Brain microvascular endothelial cell (primary cell): ENCODE measurements around the gene C2orf68.
A peak's percentile ranks its signal among the peaks of the same experiment; 100 is the strongest.

Source experiments
- DNase-seq: peaks from one replicate; pipeline ENCODE4 v3.0.0-alpha.2; 2020
- H3K27ac ChIP-seq: fragments of 250-450 bp; sonication (Bioruptor Pico); 2 replicates; pipeline ENCODE4 v1.5.1; 2020; ENCODE audit warnings: mild to moderate bottlenecking, moderate library complexity
- H3K27me3 ChIP-seq: fragments of 250-450 bp; sonication (Bioruptor Pico); replicated peaks from 2 replicates; pipeline ENCODE4 v1.5.1; 2020; ENCODE audit warnings: mild to moderate bottlenecking
- H3K36me3 ChIP-seq: fragments of 250-450 bp; sonication (Bioruptor Pico); replicated peaks from 2 replicates; pipeline ENCODE4 v1.5.1; 2020; ENCODE audit warnings: mild to moderate bottlenecking
- H3K4me3 ChIP-seq: 2 replicates; pipeline ENCODE4 v1.5.1; 2011; ENCODE audit warnings: low read depth, mild to moderate bottlenecking, control low read depth, low read length, moderate library complexity
- in situ Hi-C: cut with HindIII; loops from 2 replicates; pipeline ENCODE4 v1.10.0; 2017; ENCODE audit warnings: low sequenced_read_pairs, low pct_ligation_motif_present
- TF ChIP-seq, protein P1 (sequence below): IDR thresholded peaks from 2 replicates; pipeline ENCODE4 v1.5.1; 2011; ENCODE audit warnings: low read depth, mild to moderate bottlenecking, moderate library complexity, low read length, control low read depth, inconsistent platforms; ENCODE audit errors: missing control alignments

The C2orf68 gene

DNA sequence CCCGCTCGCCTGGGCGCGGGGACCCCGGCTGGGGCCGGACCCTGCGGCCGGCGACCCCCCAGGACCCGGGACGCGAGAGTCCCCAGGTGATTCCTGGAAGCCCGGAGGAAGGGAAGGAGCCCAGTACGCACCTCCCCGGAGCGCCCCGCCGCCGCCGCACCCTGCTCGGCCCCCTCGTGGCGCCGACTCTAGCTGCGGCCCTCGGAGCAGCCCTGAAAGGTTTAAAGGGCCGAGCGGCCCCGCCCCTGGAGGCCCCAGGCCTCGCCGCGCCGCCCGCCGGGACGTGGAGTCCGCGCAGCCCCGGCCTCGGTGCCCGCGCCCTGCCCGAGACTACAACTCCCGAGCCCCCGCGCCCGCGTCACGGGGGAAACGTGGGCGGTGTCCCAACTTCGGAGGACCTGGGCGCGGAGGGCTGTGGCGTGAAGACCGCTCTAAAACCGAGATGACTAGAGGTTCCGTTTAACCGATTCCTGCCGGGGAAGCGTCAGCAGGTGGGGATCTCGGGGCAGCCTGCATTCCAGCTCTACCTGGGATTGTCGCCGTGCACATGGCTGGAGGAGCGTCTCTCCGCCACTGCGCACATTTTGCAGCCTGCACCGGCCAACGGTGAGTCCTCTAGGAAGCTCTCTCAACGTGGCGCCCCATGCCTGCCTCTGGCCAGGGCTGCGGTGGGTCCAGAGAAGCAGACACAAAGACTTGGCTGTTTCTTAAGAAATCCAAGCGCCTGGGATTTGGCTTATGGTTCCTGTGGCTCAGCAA lies 9.2 kb downstream of the C2orf68 start, which contains the start of gene TMEM150A:
TMEM150A (minus strand) TSS at position 223 of the 759 bp plus-strand sequence. CDS start 750 bp downstream, outside the sequence.
- H3K4me3 ChIP-seq, result peak within 1 kb of the TSS; percentile 96
- H3K27ac ChIP-seq, result peak within 1 kb of the TSS; percentile 53
- in situ Hi-C loops, result no loop called here
- peak; percentile 78 for DNase-seq
- TF ChIP-seq, protein P1, sequence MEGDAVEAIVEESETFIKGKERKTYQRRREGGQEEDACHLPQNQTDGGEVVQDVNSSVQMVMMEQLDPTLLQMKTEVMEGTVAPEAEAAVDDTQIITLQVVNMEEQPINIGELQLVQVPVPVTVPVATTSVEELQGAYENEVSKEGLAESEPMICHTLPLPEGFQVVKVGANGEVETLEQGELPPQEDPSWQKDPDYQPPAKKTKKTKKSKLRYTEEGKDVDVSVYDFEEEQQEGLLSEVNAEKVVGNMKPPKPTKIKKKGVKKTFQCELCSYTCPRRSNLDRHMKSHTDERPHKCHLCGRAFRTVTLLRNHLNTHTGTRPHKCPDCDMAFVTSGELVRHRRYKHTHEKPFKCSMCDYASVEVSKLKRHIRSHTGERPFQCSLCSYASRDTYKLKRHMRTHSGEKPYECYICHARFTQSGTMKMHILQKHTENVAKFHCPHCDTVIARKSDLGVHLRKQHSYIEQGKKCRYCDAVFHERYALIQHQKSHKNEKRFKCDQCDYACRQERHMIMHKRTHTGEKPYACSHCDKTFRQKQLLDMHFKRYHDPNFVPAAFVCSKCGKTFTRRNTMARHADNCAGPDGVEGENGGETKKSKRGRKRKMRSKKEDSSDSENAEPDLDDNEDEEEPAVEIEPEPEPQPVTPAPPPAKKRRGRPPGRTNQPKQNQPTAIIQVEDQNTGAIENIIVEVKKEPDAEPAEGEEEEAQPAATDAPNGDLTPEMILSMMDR, result peak; percentile 25
- H3K27me3 ChIP-seq, result no peaks in the 10 kb centered on the region
- peaks cover 2% of the 10 kb centered on the region for H3K36me3 ChIP-seq

DNA sequence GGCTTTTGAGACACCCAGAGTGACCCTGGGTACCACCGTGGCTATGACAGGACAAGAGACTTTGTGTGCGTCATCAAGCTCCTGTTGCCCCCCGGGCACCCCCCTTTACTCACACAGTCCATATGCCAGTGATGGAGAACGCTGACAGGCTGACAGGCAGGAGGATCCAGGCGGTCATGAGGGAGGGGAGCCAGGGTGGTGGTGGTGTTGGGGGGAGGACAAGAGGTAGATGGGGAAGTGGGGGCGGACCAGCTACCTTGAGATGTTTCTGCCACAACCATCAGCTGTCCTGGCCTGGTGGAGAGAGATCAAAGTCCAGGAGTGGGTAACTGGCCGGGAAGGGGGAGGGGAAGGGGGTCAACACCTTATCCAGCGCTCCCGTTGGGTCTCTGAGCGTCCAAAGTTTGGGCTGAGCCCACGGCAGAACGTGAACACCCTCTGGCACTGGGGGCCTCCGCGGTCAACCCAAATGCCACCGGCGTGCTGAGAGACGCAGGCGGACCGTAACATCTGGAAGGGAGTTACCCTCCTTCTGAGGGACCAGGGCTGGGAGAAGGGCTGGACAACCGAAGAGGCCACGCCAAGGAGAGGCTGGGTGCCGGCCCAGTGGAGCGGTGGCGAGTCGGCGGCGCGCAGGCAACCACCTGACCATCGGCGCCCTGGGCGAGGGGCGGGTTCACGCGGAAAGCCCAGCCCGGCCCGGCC lies 9.9 kb downstream of the C2orf68 start:
- in situ Hi-C loops, result no loop called here
- Histone ChIP-seq H3K4me3 (peak overlapping the region; percentile 96), H3K27ac (peak overlapping the region; percentile 14), H3K27me3 (no peaks in the 10 kb centered on the region), H3K36me3 (peaks cover 9% of the 10 kb centered on the region)
- TF ChIP-seq, protein P1, result no peak
- no peak for DNase-seq

DNA sequence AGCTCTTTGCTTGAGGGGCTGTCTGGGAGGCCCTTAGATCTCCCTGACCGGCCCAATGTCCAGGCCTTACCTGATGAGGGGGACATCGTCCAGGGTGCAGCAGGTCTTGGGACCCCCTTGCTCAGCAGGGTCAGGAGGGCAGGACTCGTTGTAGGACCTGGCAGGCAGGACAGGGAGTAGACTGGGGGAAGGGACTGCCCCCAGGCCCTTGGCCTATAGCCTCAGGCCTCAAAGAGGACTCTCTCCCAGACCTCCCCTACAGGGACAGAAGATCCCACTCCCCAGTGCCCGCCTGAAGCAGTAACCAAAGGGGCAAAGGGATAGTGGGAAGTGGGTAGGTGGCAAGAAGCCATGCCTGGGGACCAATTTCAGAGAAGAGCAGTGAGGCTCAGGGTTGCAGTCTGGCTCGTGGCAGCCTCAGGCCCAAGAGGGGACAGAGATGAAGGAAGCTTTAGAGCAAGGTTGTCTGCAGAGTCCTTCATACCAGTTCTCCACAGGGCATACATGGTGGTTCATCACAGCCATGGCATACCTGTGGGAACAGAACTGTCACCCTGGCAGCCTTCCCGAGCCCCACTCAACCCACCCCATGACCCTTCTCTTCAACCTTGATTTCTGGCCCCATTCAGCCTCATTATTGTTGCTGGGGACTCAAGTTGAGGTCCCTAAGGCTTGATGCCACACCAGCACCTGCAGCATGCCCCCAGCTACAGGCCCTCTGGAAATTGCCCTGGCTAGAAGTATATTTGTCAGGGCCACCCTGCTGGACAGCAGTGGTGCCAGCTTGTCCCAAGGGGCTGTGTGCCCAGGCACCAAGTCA lies 10.7 kb downstream of the C2orf68 start:
- Histone ChIP-seq H3K4me3 (peak overlapping the region; percentile 96), H3K36me3 (peaks cover 15% of the 10 kb centered on the region), H3K27ac (no peak overlapping the region), H3K27me3 (no peaks in the 10 kb centered on the region)
- TF ChIP-seq, protein P1, result no peak
- no peak for DNase-seq
- in situ Hi-C loops, result no loop called here

DNA sequence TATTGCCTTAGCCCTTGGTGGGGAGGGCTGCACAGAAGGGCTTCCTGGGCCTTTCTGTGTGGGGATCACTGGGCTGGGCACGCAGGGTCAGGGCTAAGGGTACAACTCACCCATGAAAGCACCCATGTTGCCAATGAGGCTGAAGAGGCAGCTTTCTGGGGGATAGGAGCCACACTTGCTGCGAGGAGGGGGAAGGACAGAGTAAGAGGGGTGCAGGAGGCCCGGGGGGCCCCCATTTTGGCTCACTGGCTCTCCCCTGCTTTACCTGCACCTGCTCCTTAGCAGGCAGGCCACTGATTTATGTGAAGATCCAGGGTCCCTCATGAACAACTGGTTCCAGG lies 11.7 kb downstream of the C2orf68 start:
- no peak overlapping the region for H3K27ac ChIP-seq
- peaks cover 15% of the 10 kb centered on the region for H3K36me3 ChIP-seq
- no peaks in the 10 kb centered on the region for H3K27me3 ChIP-seq
- in situ Hi-C loops, result no loop called here
- TF ChIP-seq, protein P1, result no peak
- no peak overlapping the region for H3K4me3 ChIP-seq
- no peak for DNase-seq

DNA sequence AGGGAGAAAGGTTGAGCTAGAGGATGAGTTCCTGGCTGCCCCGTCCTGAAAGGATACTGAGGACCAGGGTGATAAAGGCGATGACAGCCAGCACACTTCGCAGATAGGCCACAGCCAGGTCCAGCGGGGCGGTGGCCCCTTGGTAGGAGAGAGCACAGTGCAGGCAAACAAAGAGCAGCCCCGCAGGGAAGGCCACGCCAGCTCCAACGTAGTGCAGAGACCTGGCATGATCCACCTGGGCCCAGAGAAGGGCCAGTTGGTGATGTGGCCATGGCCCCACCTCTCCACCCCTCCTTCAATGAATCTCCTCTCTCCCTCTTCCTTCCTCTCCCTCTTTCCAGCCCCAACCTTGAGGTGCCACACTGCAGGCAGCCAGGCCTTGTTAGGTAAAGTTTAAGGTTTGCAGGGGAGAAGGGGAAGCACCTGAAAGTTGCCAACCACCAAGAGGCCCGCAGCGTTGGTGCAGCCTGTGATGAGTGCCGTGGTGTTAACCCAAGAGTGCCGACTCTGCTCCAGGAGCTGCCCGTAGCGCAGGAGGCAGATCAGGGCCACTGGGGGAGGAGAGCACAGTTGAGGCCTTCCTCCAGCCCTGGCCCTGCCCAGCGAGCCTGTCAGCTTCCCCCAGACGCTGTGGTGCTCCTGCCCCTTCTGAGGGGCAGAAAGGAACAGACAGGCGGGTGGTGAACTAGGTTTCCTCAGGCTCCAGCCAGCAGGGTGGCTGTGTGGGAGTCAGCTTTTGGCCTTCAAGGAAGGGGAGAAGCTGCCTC lies 12.2 kb downstream of the C2orf68 start:
- peaks cover 15% of the 10 kb centered on the region for H3K36me3 ChIP-seq
- H3K4me3 ChIP-seq, result no peak overlapping the region
- H3K27ac ChIP-seq, result no peak overlapping the region
- DNase-seq, result no peak
- TF ChIP-seq, protein P1, result no peak
- in situ Hi-C loops, result no loop called here
- no peaks in the 10 kb centered on the region for H3K27me3 ChIP-seq
